ENCODE results near the gene CACYBP.

CACYBP gene

DNA sequence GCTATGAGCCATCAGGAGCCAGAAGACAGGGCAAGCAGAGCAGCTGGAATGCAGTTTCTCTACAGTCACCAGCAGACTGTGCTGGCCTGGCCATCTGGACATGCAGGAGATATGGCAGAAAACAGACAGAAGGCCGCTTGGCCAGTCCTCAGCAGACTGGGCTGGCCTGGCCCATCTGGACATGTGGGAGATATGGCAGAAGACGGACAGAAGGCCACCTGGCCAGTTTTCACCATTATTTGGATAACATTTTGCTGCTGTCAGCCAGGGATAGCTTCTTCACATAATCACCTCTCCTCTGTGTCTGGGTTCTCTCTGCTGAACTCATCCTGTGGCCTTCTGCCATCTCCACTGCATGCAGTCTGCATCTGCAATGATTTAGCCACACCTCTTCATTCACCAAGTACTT is 25.0 kb upstream of the CACYBP start:
- Histone ChIP-seq H3K9me3 (no peaks in the 10 kb centered on the region), H3K27ac (no peak overlapping the region), H3K27me3 (no peaks in the 10 kb centered on the region), H3K36me3 (peaks cover 47% of the 10 kb centered on the region), H3K4me3 (ENCODE audit: low read depth in 1 of 2, low read length in 1 of 2) (no peak overlapping the region), H3K4me1 (ENCODE audit: control insufficient read depth in 1 of 2, insufficient read depth in 1 of 2, low read depth in 1 of 2, low read length in 1 of 2) (peaks cover 10 to 16% of the 10 kb centered on the region in 2 experiments)
- TF ChIP-seq, protein P1, sequence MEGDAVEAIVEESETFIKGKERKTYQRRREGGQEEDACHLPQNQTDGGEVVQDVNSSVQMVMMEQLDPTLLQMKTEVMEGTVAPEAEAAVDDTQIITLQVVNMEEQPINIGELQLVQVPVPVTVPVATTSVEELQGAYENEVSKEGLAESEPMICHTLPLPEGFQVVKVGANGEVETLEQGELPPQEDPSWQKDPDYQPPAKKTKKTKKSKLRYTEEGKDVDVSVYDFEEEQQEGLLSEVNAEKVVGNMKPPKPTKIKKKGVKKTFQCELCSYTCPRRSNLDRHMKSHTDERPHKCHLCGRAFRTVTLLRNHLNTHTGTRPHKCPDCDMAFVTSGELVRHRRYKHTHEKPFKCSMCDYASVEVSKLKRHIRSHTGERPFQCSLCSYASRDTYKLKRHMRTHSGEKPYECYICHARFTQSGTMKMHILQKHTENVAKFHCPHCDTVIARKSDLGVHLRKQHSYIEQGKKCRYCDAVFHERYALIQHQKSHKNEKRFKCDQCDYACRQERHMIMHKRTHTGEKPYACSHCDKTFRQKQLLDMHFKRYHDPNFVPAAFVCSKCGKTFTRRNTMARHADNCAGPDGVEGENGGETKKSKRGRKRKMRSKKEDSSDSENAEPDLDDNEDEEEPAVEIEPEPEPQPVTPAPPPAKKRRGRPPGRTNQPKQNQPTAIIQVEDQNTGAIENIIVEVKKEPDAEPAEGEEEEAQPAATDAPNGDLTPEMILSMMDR (IDR thresholded peaks at IDR 0.05) = no peak

DNA sequence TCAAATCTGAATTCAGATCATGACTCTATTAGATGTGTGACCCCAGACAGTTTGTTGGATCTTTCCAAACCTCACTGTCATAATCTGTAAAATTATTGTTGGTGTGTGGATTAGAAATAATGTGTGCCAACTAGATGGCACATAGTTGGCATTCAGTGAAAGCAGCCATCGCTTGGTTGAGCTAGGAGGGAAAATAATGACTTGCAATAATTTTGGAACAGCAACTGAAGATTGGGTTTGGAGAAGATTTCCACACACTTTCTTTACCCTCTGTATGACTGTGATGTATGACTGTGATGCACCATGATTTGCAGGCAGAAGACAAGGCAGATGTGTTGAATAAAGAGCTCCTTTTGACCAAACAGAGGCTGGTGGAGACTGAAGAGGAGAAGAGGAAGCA is 24.0 kb upstream of the CACYBP start:
- H3K9me3 ChIP-seq = no peaks in the 10 kb centered on the region
- H3K27ac ChIP-seq = peak overlapping the region; percentile 1
- peaks cover 10 to 16% of the 10 kb centered on the region in 2 experiments for H3K4me1 ChIP-seq (ENCODE audit: control insufficient read depth in 1 of 2, insufficient read depth in 1 of 2, low read depth in 1 of 2, low read length in 1 of 2)
- peaks cover 44% of the 10 kb centered on the region for H3K36me3 ChIP-seq
- no peaks in the 10 kb centered on the region for H3K27me3 ChIP-seq
- no peak overlapping the region for H3K4me3 ChIP-seq (ENCODE audit: low read depth in 1 of 2, low read length in 1 of 2)
- TF ChIP-seq, protein P1 (IDR thresholded peaks at IDR 0.05) = no peak

DNA sequence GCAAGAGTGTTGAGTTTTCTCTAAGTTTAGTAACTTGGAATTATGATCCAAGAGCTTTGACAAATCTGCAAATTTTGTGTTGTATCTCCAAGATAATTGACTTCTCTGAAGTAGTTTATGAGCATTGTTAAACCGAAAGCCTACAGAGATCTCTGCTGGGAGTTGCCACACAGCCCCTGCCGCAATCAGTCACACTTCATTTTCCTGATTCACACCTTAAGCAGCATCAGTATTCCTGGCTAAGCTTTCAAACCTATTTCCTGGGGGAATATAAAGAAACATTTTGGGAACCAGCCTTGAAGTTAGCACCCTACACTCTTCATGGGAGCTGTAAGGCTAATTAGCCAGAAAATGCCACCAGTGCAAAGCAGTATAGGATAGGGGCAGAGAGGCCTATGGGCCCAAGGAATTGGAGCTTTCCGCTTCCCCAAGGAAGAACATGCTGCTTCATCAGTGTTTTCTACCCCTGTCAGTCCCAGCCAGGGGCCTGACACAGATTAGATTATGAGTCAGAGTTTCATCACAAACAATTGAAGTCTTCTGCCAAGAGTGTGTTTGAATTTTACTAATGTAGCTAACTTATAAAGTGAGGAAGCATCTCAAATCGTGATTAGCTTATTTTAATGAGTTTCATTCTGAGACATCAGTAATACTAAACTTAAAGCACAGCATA is 23.2 kb upstream of the CACYBP start:
- H3K36me3 ChIP-seq = peaks cover 45% of the 10 kb centered on the region

DNA sequence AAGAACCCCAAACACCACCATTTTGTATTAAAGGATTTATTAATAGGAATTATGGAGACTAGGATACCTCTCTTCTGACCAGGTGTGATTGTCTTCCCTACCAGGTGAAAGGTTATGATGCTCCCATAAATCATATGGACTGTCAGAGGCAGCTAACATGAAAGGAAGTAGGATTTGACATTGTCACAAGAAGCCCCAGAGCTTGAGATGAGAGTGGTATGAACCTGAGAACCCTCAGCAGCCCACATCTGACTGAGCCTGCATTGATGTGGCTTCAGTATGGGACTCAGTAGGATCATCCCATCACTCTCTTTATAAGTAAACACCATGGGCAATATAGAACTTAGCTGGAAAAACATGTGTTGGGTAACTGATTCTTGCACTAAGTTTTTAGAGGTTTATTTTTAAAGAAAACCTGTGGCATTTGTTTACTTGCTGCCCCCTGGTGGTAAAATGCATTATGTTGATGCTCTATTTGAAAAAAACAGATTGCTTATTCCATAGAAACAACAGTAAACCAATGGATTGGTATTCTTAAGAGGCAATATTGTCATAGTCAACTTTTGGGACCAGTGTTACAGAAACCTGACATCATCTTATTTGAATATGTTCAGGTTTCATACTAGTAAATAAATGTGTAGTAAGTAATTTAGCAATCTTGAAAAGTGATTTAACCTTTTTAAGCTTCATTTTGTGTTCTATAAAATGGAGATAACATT is 16.6 kb upstream of the CACYBP start:
- H3K4me1 ChIP-seq (ENCODE audit: control insufficient read depth in 1 of 2, insufficient read depth in 1 of 2, low read depth in 1 of 2, low read length in 1 of 2) = peaks cover 3 to 4% of the 10 kb centered on the region in 2 experiments
- no peaks in the 10 kb centered on the region for H3K9me3 ChIP-seq
- TF ChIP-seq, protein P1 (IDR thresholded peaks at IDR 0.05) = peak; percentile 65
- H3K36me3 ChIP-seq = peaks cover 43% of the 10 kb centered on the region
- no peak overlapping the region for H3K4me3 ChIP-seq (ENCODE audit: low read depth in 1 of 2, low read length in 1 of 2)
- no peak overlapping the region for H3K27ac ChIP-seq
- H3K27me3 ChIP-seq = no peaks in the 10 kb centered on the region

More for the DNA sequence above, 23.2 kb upstream of the CACYBP start:
- no peak overlapping the region for H3K27ac ChIP-seq
- H3K4me3 ChIP-seq (ENCODE audit: low read depth in 1 of 2, low read length in 1 of 2) = no peak overlapping the region
- H3K4me1 ChIP-seq (ENCODE audit: control insufficient read depth in 1 of 2, insufficient read depth in 1 of 2, low read depth in 1 of 2, low read length in 1 of 2) = peaks cover 6 to 12% of the 10 kb centered on the region in 2 experiments
- TF ChIP-seq, protein P1 (IDR thresholded peaks at IDR 0.05) = no peak
- H3K27me3 ChIP-seq = no peaks in the 10 kb centered on the region
- no peaks in the 10 kb centered on the region for H3K9me3 ChIP-seq

DNA sequence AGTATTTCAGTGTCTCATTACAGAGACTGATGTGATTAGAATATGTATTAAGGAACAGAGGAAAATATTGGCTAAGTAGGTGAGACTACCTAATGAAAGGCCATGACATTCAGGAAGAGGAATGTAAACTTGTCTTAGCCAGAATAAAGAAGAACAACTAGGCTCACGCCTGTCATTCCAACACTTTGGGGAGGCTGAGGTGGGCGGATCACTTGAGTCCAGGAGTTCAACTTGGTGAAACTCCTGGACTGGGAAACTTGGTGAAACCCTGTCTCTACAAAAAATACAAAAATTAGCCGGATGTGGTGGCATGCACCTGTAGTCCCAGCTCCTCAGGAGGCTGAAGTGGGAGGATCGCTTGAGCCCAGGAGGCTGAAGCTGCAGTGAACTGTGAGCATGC is 14.8 kb upstream of the CACYBP start:
- Histone ChIP-seq H3K36me3 (peaks cover 35% of the 10 kb centered on the region), H3K27ac (no peak overlapping the region), H3K4me3 (ENCODE audit: low read depth in 1 of 2, low read length in 1 of 2) (no peak overlapping the region), H3K4me1 (ENCODE audit: control insufficient read depth in 1 of 2, insufficient read depth in 1 of 2, low read depth in 1 of 2, low read length in 1 of 2) (peaks cover 5 to 7% of the 10 kb centered on the region in 2 experiments), H3K27me3 (no peaks in the 10 kb centered on the region), H3K9me3 (no peaks in the 10 kb centered on the region)
- TF ChIP-seq, protein P1 (IDR thresholded peaks at IDR 0.05) = no peak
